A172 (cell line): ENCODE measurements around the gene KIF20B. TPM values are rescaled to one million over a fixed set of nuclear protein-coding genes. Genes with fewer than 3 reads are reported as not detected.

ENCODE experiments used
- total RNA-seq: library from RNA; depleted of rRNA; stranded (reverse); fragments of >200 nt; shearing (Covaris generic); gene quantifications from 2 replicates; pipeline ENCODE4 v1.2.3, GENCODE V29; 2014; rRNA removed

The KIF20B gene
- total RNA-seq, 1 experiment from 2014 or later: 46.0 TPM

Other genes starting within 250 kb of the KIF20B start
- gene SLC16A12, start 166.0 kb upstream of the KIF20B start, total RNA-seq: 0.38 and 0.50 TPM in 2 replicates
- 5.3 and 6.2 TPM in 2 replicates for gene PANK1, start 56.3 kb upstream of the KIF20B start, total RNA-seq